ENCODE results near the gene CPSF7.

CPSF7 gene

GRCh38 chr11:61375761-61376108 lies 54.0 kb downstream of the CPSF7 start:
- TF ChIP-seq, protein P1, sequence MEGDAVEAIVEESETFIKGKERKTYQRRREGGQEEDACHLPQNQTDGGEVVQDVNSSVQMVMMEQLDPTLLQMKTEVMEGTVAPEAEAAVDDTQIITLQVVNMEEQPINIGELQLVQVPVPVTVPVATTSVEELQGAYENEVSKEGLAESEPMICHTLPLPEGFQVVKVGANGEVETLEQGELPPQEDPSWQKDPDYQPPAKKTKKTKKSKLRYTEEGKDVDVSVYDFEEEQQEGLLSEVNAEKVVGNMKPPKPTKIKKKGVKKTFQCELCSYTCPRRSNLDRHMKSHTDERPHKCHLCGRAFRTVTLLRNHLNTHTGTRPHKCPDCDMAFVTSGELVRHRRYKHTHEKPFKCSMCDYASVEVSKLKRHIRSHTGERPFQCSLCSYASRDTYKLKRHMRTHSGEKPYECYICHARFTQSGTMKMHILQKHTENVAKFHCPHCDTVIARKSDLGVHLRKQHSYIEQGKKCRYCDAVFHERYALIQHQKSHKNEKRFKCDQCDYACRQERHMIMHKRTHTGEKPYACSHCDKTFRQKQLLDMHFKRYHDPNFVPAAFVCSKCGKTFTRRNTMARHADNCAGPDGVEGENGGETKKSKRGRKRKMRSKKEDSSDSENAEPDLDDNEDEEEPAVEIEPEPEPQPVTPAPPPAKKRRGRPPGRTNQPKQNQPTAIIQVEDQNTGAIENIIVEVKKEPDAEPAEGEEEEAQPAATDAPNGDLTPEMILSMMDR (IDR thresholded peaks at IDR 0.05) = no peak

- TF ChIP-seq, protein P1 (IDR thresholded peaks at IDR 0.05) = no peak
Measured at GRCh38 chr11:61372659-61373420, 56.9 kb downstream of the CPSF7 start.

- TF ChIP-seq, protein P1 (IDR thresholded peaks at IDR 0.05) = no peak
Measured at GRCh38 chr11:61370349-61371005, 59.3 kb downstream of the CPSF7 start.

GRCh38 chr11:61369372-61370348 lies 60.1 kb downstream of the CPSF7 start:
- TF ChIP-seq, protein P1 (IDR thresholded peaks at IDR 0.05) = no peak

DNA sequence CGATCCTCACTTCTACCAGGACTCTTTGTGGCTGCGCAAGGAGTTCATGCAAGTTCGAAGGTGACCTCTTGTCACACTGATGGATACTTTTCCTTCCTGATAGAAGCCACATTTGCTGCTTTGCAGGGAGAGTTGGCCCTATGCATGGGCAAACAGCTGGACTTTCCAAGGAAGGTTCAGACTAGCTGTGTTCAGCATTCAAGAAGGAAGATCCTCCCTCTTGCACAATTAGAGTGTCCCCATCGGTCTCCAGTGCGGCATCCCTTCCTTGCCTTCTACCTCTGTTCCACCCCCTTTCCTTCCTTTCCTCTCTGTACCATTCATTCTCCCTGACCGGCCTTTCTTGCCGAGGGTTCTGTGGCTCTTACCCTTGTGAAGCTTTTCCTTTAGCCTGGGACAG lies 61.1 kb downstream of the CPSF7 start:
- TF ChIP-seq, protein P1 (IDR thresholded peaks at IDR 0.05) = no peak

DNA sequence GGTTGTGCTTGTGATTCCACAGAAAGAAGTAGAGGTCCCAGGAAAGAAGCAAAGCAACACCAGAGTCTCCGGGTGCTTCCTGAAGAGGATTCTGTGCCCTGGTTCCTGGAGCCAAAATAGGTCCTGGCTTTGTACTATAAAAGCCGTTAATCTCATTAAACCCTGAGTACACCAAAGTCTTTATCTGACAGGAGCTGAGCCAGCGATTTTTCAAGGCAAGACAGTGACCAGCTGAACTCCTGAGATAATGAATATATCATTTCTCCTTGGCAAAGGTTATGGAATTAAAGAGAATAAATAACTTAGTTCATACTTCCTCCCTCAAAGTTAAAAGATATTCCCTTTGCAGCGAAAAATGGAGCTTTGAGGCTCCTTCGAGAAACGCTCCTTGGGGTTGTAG lies 62.4 kb downstream of the CPSF7 start:
- TF ChIP-seq, protein P1 (IDR thresholded peaks at IDR 0.05) = no peak

- TF ChIP-seq, protein P1 (IDR thresholded peaks at IDR 0.05) = no peak
Measured at GRCh38 chr11:61364012-61364675, 65.6 kb downstream of the CPSF7 start.
